GM12865 (cell line): Measurements from ENCODE around the gene SLC4A11.

Source experiments
- DNase-seq: peaks from one replicate; pipeline ENCODE4 v3.0.0; 2010; ENCODE audit warnings: low read depth
- H3K4me3 ChIP-seq: 2 replicates; pipeline ENCODE4 v1.5.1; 2011; ENCODE audit warnings: mild to moderate bottlenecking, low read depth, low read length, control low read depth
- CTCF ChIP-seq: IDR thresholded peaks from 2 replicates; pipeline ENCODE4 v1.5.1; 2011; ENCODE audit warnings: low read length, control low read depth, low read depth, inconsistent platforms; ENCODE audit not compliant: insufficient read depth; ENCODE audit errors: missing control alignments

SLC4A11 gene

GRCh38 chr20:3255728-3256127, 16.7 kb upstream of the SLC4A11 start:
- no peak for DNase-seq
- no peak overlapping the region for H3K4me3 ChIP-seq
- no peak for TF ChIP-seq CTCF

GRCh38 chr20:3251806-3252205, 12.8 kb upstream of the SLC4A11 start:
- no peak overlapping the region for H3K4me3 ChIP-seq
- DNase-seq: no peak
- TF ChIP-seq CTCF: no peak

GRCh38 chr20:3250091-3250504, 11.1 kb upstream of the SLC4A11 start:
- TF ChIP-seq CTCF: peak; percentile 33
- H3K4me3 ChIP-seq: no peak overlapping the region
- DNase-seq: peak; percentile 27

- H3K4me3 ChIP-seq: no peak overlapping the region
- no peak for DNase-seq
- no peak for TF ChIP-seq CTCF
Measured at GRCh38 chr20:3248993-3249347, 10.0 kb upstream of the SLC4A11 start.

- H3K4me3 ChIP-seq: no peak overlapping the region
- DNase-seq: peak; percentile 21
- no peak for TF ChIP-seq CTCF
Measured at GRCh38 chr20:3248167-3248992, 9.4 kb upstream of the SLC4A11 start.

GRCh38 chr20:3247638-3248037, 8.6 kb upstream of the SLC4A11 start:
- H3K4me3 ChIP-seq: no peak overlapping the region
- DNase-seq: no peak
- TF ChIP-seq CTCF: no peak

- no peak for TF ChIP-seq CTCF
- H3K4me3 ChIP-seq: no peak overlapping the region
- no peak for DNase-seq
Measured at GRCh38 chr20:3246682-3247081, 7.7 kb upstream of the SLC4A11 start.
